Islet precursor cell (in vitro differentiated cells): Measurements from ENCODE around the gene NCBP1.

Experiments
- DNase-seq: peaks from one replicate; pipeline ENCODE4 v3.0.0-alpha.2; 2018

The NCBP1 gene

GRCh38 chr9:97721396-97721795 is 87.8 kb downstream of the NCBP1 start:
- no peak for DNase-seq

- no peak for DNase-seq
Measured at GRCh38 chr9:97722331-97722730, 88.7 kb downstream of the NCBP1 start.
